ENCODE results near the gene NCOA7.
A peak's percentile ranks its signal among the peaks of the same experiment; 100 is the strongest.

NCOA7 gene, protein sequence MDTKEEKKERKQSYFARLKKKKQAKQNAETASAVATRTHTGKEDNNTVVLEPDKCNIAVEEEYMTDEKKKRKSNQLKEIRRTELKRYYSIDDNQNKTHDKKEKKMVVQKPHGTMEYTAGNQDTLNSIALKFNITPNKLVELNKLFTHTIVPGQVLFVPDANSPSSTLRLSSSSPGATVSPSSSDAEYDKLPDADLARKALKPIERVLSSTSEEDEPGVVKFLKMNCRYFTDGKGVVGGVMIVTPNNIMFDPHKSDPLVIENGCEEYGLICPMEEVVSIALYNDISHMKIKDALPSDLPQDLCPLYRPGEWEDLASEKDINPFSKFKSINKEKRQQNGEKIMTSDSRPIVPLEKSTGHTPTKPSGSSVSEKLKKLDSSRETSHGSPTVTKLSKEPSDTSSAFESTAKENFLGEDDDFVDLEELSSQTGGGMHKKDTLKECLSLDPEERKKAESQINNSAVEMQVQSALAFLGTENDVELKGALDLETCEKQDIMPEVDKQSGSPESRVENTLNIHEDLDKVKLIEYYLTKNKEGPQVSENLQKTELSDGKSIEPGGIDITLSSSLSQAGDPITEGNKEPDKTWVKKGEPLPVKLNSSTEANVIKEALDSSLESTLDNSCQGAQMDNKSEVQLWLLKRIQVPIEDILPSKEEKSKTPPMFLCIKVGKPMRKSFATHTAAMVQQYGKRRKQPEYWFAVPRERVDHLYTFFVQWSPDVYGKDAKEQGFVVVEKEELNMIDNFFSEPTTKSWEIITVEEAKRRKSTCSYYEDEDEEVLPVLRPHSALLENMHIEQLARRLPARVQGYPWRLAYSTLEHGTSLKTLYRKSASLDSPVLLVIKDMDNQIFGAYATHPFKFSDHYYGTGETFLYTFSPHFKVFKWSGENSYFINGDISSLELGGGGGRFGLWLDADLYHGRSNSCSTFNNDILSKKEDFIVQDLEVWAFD

DNA sequence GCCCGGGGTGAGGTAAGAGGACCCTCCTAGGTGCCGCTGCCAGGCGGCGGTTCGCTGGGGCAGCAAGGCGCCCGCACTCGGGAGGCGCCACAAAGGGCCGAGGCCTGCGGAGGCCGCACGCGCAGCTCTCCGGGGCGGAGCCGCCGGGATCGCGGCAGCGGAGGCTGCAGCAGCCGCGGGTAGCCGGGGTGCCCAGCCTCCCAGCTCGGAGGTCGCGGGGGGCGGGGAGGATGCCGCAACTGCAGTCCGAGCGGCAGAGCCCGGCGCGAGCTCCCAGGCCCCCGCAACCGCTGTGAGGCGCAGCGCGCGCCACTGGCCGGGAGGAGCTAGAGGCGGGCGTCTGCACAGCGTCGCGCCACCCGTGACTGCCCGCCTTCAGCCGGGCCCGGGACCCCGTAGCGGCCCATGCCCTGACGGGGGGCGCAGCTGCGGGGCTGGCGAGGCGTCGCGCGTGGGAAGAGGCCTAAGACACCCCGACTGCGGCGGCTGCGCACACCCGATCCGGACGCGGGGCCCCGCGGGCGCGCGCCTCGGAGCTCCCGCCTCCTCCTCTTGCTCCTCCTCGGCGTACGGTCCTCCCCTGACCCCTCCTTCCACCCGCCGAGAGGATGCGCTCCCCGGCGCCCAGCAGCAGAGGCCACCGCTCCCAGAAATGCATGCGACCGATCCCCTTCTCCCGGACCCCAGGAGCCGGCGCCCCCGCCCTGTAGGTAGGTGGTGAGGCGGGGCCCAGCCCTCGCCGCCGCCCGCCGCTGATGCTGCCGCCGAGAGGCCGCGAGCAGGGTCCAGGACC is at the start of gene NCOA7:
Gene NCOA7 (plus strand): TSS at position 603 of the 793 bp plus-strand sequence. CDS start 24,395 bp downstream, outside the sequence.
- peak in 55 of 56 donors; percentile 40 to 90 (median 80) for DNase-seq

DNA sequence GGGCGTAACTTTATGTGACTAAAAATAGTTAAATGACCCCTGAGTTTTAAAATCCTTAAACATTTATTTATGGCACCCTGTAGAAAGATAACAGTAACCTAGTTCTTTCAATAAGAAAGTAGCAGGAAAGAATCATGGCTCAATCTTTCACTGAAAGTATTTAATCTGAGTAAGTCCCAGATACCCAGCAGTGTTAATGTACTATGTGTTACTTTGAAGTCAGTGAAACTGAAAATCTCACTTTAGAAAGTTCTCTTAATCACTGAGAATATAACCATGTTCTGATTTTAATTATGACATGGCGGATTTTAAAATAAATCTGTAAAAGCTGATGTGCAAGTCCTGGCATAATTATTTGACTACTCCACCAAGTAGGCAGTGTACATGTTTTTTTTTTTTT is 49.4 kb upstream of the NCOA7 start:
- DNase-seq: no peak

DNA sequence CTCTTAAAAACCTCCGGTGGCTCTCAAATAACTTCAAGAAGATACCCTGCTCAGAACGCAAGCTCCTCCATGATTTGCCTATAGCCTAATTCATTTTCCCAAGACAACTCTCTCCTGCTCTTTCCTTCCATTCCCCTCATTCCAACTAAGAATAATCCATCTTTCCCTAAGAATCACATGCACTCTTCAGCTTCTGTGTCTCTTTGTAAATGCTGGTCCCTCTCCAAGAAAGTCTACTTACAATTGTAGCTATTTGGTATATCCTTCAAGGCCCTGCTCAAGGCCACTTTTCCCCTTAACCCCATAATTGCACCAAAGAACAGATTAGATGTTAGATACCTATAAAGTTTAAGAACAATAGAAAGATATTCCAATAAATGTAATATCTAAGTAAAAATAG is 48.7 kb upstream of the NCOA7 start:
- no peak for DNase-seq

DNA sequence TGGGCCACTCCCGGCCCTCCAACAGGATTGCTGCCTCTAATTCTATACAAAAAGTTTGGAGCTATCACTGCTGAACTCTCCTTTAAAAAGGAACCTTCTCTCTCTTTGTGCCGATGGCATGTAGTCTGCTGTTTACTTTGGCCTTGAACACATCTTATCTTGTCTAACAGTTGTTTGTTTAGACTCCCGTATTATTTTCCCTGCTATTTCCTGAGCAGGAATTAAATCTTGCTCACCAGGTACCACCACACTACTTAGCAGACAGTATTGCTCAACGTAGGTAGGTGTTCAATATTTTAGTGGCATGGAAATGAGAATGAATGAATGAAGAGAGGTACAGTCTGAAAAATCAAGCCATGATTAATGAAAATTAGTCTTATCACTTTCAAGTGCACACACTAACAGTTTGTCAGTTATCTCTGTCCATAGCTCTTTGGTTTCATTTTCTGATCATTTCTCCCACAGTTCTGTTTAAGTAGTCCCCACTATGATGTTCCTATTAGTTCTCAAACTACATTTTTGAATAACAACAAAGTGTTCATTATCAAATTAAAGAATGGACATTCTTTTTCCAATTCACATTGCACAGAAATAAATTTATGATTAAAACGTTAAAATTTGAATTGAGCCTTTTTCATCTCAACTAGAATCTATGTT is 48.2 kb upstream of the NCOA7 start:
- DNase-seq: no peak

DNA sequence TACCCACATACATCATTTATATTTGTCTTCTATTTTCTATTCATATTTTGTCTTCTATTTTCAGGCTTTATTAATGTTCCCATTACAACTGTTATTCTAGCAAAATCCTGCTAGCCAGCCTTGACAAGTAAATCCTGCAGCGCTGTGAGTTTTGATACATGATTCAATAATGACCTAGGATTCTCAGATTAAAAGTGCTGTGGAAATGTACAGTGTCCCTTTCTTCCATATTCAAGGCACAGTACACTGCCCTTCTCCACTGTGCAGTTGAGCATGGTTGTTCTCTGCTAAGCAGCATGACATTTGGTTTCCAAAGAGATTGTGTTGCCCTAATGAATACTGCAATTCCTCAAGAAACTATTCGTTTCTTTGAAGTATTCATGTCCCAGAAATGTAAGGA is 47.2 kb upstream of the NCOA7 start:
- DNase-seq: no peak

DNA sequence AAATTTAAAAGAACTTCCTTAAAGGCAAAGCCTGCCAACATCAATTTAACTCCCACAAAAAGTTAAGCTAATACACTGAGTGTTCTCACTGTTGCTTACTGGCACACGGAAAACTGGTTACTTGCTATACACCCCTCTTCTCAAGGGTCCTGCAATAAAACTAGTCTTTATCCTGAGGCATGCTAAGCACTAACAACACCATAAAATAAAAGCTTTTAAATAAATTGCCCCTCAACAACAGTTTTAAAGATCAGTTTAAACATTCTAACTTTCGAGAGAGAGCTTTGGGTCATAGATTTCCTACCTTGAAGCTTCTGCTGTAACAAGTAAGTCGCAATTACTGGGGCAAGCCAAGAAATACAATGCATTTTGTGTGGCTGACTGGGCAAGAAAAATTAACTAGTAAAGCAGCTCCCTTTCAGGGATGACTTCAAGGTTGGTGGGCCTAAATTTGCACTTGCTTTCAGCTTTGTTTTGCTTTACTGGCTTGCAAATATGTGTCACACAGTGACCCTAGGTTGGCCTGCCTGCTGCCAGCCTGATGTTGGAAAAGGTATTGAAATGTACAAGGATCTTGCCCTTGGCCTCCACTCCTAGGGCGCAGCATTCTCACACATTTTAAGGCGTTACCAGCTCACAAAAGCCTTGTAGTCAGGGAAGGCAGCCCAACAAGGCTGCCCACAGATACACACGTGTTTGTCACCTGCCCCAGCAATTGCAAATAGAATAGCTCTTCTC is 45.3 kb upstream of the NCOA7 start:
- DNase-seq: peak in 6 of 56 donors; percentile 10 to 64 (median 13)

DNA sequence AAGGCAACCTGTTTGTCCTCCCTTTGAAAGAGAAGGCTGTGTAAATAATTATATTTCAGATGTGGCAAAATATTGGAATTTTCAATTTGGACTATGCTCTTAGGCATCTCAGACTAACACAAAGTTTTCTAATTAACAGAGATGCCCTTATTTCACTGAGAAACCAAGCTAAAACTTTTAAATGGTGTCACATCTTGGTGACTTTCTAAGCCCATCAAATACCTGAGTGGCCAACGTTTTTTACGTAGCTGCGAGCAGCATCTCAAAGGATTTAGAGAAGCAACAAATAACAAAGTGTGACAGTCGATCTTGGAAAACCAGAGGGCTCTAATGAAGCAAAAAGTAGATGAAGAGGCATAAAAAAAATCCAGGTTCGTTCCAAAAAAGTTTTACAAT is 44.7 kb upstream of the NCOA7 start:
- no peak for DNase-seq

DNA sequence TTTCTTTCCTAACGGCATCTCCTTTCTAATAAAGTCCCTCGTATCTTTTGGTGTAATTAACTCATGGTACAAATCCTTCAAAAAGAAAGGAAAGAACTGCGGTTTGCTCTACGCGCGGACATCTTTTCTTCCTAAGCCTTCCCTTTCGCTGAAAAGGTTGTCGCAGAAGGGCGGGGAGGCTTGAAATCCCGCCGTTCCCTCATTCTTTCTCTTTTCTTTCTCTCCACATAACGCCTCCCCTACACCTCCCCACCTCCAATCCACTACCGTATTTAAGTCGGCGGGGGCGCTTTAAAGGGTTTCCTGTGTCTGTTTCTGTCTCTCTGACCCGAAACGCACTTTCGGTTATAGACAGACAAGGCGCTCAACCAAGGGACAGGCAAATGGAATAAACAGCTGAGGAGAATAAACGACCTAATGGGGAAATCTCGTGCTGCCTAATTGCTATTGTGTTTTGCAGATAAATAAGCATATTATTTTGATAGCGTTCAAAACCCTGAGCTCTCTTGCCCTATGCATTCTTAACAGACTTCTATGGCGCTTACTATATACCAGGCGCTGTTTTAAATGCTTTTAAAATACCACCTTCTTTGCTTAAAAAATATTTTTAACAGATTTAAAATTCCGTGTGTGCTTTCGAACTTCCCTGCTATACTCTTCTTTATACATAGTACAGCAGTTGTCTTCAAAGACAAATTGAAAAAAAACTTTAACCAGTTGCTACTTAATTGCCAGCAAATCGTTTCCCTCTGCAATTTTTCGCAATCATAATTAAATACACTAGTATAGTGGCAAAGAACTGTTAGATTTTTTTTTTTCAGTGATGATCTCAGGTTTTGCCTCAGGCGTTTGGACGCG is 43.8 kb upstream of the NCOA7 start:
- DNase-seq: peak in 41 of 56 donors; percentile 11 to 73 (median 41)

DNA sequence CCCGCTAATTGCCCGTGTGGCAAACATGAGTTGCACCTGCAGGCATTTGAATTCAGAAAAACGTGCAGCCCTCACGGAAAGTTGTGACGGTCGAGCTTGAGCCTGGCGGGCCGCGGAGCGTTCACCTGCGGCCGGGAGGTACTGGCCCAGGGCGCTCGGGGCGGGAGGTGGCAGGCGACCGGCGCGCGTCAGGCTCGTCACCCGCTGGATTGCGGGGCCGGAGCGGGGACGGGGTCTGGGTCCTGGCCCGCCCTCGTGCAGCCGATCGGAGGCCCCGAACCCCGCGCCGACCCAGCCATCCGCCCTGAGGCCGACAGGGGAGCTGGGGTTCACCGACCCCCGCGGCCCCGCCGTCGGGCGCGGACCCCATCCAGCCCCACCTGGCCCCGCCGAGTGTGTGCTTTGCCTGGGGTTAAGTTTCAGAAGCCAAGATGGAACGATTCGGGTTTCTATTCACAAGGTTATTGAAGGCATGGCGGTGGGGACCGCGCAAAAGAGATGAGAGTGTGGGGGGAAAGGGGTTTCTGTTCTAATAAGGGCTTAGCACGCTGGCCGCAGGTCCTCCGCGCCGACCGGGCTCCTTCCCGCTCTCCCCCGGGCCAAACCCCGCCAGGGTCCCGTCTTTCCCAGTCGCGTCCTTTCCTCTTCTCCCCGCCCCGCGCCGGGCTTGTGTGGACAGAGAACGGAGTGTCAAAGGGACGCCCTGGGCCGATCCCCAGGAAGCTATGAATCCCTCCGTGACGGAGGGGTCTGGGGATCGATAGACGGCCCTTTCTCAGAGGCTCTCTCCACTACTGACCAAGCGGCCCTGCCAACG is 43.0 kb upstream of the NCOA7 start:
- peak in 36 of 56 donors; percentile 13 to 74 (median 40) for DNase-seq

DNA sequence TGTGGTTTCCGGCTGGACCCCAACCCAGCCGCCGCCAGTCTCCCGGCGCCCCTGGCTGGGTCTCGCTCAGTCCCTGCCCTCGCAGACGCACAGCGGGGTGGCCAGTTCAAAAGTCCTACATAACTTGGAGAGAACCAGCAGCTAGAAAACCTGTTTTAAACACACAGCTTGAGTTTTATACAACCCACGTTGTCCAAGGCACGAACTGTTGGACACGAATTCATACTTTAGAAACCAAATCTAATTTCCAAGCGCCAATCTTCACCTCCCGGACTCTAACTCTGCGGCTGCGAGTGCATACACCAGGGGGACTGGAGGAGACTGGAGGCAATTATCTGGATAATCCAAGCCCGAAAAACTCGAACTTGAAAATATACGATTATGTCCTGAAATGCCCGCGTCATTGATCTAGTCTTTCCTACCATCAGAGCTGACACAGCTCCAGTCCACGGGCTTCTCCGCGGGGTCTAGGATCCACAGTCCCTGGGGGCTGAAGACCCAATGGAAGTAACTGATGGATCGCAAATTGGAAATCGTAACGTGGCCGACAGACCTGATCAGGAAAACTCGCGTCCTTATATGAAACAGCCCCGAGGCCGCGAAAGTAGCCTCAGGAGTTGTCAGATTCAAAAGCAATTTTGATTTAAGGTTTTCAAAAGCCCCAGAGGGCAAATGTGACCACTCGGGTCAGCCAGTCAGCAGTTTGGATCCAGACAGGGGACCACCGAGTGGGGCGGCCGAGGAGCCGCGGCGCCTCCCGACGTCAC is 42.2 kb upstream of the NCOA7 start:
- DNase-seq: peak in 7 of 56 donors; percentile 58 to 88 (median 65)

DNA sequence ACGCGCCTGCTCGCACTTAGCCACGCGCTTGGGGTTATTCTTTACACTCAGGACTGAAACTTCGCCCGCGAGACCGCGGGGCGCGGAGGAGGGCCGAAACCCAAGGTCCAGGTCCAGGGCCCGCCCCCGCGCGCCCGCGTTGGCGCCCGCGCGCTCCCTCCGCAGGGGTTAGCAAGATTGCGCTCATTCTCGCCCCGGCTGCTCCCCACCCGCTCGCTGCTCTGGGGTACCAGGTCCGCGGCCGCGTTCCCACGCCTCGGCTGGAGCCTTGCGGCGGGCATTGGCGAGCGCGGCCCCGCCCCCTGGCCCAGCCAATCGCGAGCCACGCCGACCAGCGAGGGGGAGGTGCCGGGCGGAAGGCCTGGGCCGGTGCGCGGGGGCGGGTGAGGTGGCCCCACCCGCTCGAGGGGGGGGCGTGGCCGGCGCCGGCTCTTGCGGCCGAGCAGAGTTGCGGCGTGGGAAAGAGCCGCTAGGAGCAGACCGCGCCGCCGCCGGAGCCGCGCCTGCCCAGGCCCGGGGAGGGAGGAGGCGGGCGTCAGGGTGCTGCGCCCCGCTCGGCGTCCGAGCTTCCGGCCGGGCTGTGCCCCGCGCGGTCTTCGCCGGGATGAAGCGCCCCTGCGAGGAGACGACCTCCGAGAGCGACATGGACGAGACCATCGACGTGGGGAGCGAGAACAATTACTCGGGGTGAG is 41.4 kb upstream of the NCOA7 start, which contains the start of gene HEY2:
Gene HEY2 (plus strand): TSS at position 460 of the 692 bp plus-strand sequence. CDS start 145 bp downstream, at position 605.
- peak; percentile 63 to 98 (median 92) for DNase-seq

DNA sequence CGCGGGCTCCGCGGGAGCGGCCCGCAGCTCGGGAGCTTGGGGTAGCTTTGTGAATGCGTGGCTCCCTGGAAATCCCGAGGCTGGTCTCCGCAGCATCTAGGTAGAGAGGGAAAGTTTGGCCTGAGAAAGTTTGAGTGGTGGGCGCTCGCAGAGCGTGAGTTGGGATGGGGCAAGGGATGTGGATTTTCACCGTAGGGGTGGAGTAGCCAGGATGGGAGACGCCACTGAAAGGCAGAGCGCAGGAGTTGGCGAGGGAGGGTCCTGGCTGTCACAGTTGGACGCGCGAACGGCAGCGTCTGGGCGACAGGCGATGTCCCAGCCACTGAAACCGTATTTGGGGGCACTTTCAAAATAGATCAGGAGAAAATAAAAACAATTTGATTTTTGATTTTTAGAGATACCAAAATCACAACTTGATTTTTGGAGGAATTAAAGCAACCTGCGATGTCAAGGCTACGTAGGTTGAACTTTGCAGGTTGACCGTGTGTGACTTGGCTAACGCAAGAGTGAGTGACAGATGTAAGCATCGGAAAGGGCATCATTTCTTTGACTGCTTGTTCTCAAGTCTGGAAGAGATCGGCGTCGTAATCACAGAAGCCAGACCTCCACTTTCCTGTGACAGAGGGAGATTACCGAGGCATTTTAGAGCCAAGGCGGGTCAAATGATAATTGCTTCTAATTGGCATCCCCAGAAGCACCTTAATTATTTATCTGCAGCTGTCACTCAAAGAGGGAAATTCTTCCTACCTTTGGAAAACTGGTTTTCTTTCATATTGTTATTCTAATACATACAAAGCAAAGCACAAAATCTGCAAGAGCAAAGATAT is 40.7 kb upstream of the NCOA7 start:
- DNase-seq: peak in 8 of 56 donors; percentile 34 to 74 (median 57)

DNA sequence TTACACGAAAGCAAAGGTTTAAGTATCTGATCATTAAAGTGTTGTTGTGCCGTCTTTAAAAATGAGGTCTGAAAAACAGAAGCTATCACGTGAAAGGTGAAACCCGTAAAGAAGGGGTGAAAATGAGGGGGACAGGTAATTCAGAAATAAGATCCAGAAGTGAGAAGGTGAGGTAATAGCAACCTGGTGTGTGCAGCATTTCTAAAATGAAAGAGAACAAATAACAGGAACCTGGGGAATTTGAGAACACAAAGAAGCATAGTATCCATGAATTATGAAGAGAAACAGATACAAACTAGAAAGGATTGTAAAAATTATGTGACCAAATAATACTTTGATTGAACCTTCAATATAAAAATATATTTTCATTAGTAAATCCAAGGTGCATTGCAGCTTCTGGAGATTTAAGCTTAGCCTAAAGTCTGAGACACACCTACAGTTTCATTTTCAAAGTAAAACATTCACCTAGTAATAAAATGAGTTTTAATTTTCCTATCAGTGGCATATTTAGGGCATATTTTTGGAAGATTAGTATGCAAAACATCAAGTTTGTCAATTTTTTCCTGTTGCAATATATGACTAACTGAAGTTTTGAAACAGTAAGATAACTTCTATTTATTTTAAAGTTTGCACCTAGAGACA is 39.9 kb upstream of the NCOA7 start:
- DNase-seq: no peak

DNA sequence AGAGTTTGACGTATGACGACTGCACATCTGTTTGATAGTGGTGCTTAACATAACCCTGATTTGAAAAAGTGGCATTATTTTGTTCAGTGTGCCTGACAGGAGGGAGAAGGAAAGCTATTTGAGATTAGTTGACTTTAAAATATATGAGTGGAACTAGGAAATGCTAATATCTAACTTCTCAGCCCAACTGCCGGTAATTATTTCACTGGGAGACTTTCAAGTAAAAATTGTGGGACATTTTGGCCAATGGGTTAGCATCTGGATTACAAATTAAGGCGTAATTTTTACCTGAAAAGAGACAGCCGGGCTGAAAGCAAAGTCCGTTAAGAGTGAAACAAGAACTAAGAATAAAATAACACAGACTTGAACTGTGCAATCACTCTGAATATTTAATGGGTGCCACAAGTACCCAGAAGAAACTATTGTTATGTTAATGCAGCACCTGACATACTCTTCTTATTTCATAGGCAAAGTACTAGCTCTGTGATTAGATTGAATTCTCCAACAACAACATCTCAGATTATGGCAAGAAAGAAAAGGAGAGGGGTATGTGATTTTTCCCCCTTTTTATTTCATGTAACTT is 39.3 kb upstream of the NCOA7 start:
- DNase-seq: no peak

DNA sequence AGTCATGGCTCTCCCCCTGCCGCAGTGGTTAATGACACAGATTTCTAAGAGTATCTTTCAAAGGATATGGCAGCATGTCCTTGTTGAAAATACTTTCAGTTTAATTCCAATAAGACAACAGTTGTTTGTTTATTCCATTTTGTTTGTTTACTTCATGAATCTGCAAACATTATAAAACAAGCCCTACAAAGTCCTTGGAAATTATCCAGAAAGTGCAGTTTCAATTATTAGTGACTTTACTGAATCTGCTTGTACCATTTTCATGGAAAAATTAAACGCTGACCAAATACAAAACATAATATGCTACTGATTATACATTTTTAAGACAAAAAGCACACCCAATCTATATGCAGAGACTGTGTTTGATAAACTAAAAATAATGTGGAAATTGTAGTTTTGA is 38.0 kb upstream of the NCOA7 start:
- DNase-seq: no peak

Measured in amygdala (tissue), 56 donors.